HEK293T (cell line): ENCODE data around the gene LIPA.
"Not testable (repeated sequence)": the region's sequence is repeated elsewhere in the genome, so short reads cannot be mapped to it uniquely, and the experiment has no call there.

ENCODE experiments used
- CTCF ChIA-PET: fragments of 350-600 bp; formaldehyde crosslinking; extraction: SDS; loops from one replicate; lab custom pipeline; 2021; ENCODE audit warnings: antibody characterized with exemption, inconsistent platforms; lab: Yijun Ruan, JAX
- POLR2A ChIA-PET: fragments of 350-600 bp; formaldehyde crosslinking; extraction: SDS; loops from one replicate; lab custom pipeline; 2020; ENCODE audit warnings: antibody characterized with exemption, inconsistent platforms; lab: Yijun Ruan, JAX
- DNase-seq: peaks from one replicate; pipeline ENCODE4 v3.0.0; 2012; ENCODE audit warnings: mixed read lengths; ENCODE audit errors: extremely low spot score
- ARNT ChIP-seq: fragments of 450-650 bp; IDR thresholded peaks from 2 replicates; pipeline ENCODE4 v1.6.1; 2017; ENCODE audit warnings: mild to moderate bottlenecking
- BHLHE40 ChIP-seq: fragments of 450-650 bp; IDR thresholded peaks from 2 replicates; pipeline ENCODE4 v1.6.1; 2016; ENCODE audit warnings: mild to moderate bottlenecking, moderate library complexity, borderline replicate concordance
- CTBP1 ChIP-seq: fragments of 450-650 bp; IDR thresholded peaks from 2 replicates; pipeline ENCODE4 v1.6.1; 2016; ENCODE audit warnings: borderline replicate concordance
- ELF4 ChIP-seq: fragments of 450-650 bp; IDR thresholded peaks from 2 replicates; pipeline ENCODE4 v1.6.1; 2017; ENCODE audit warnings: antibody characterized with exemption
- FOXA1 ChIP-seq: fragments of 450-650 bp; IDR thresholded peaks from 2 replicates; pipeline ENCODE4 v1.6.1; 2016; ENCODE audit warnings: mild to moderate bottlenecking
- FOXK2 ChIP-seq: fragments of 450-650 bp; IDR thresholded peaks from 2 replicates; pipeline ENCODE4 v1.6.1; 2016; ENCODE audit warnings: mild to moderate bottlenecking
- FOXM1 ChIP-seq: fragments of 450-650 bp; IDR thresholded peaks from 2 replicates; pipeline ENCODE4 v1.6.1; 2017; ENCODE audit warnings: mild to moderate bottlenecking, borderline replicate concordance
- HDGF ChIP-seq: fragments of 450-650 bp; IDR thresholded peaks from 2 replicates; pipeline ENCODE4 v1.6.1; 2017; ENCODE audit warnings: antibody characterized with exemption, borderline replicate concordance
- L3MBTL2 ChIP-seq: fragments of 450-650 bp; conservative IDR thresholded peaks from 2 replicates; pipeline ENCODE4 v1.6.1; 2016; ENCODE audit warnings: mild to moderate bottlenecking
- LEF1 ChIP-seq: fragments of 450-650 bp; IDR thresholded peaks from 2 replicates; pipeline ENCODE4 v1.6.1; 2017; ENCODE audit warnings: mild to moderate bottlenecking, borderline replicate concordance
- NFRKB ChIP-seq: fragments of 450-650 bp; IDR thresholded peaks from 2 replicates; pipeline ENCODE4 v1.6.1; 2016; ENCODE audit warnings: mild to moderate bottlenecking, moderate library complexity
- PKNOX1 ChIP-seq: fragments of 450-650 bp; IDR thresholded peaks from 2 replicates; pipeline ENCODE4 v1.6.1; 2016
- SP1 ChIP-seq: fragments of 450-650 bp; IDR thresholded peaks from 2 replicates; pipeline ENCODE4 v1.6.1; 2017
- SUZ12 ChIP-seq: fragments of 450-650 bp; IDR thresholded peaks from 2 replicates; pipeline ENCODE4 v1.6.1; 2016; ENCODE audit warnings: mild to moderate bottlenecking
- TARDBP ChIP-seq: fragments of 450-650 bp; IDR thresholded peaks from 2 replicates; pipeline ENCODE4 v1.6.1; 2016
- ZNF384 ChIP-seq: fragments of 450-650 bp; IDR thresholded peaks from 2 replicates; pipeline ENCODE4 v1.6.1; 2016

Gene LIPA

GRCh38 chr10:89252225-89252585 is 630 bp upstream of the LIPA start:
- POLR2A ChIA-PET: interaction anchor here (1.2 kb wide), 1 partner anchor 76 kb away, joined by 3 read pairs; the partner anchor contains the start of gene IFIT3
- DNase-seq: no peak
- TF ChIP-seq FOXM1 (no peak), BHLHE40 (no peak), ELF4 (no peak), NFRKB (no peak), ZNF384 (no peak), TARDBP (no peak), FOXA1 (no peak), L3MBTL2 (no peak), CTBP1 (no peak), PKNOX1 (no peak), HDGF (no peak), FOXK2 (no peak), SP1 (no peak)
- CTCF ChIA-PET: no interaction called here

- ChIA-PET CTCF (no interaction called here), POLR2A (interaction anchor here (0.8 to 1.7 kb wide), 3 partner anchors 77 to 165 kb away, joined by 3 to 7 read pairs (median 4); partner anchors contain the start of genes IFIT3 and IFIT5)
- DNase-seq: peak; percentile 24
- no peak for TF ChIP-seq FOXA1
- TF ChIP-seq CTBP1: no peak
- TF ChIP-seq HDGF: no peak
- TF ChIP-seq LEF1: no peak
- TF ChIP-seq NFRKB: no peak
- no peak for TF ChIP-seq FOXK2
- TF ChIP-seq L3MBTL2: peak; percentile 40; the same call in 1 of the 2 replicates
- TF ChIP-seq ELF4: no peak
These were observed 638 bp downstream of the LIPA start for GRCh38 chr10:89250865-89251408.

- CTCF ChIA-PET: no interaction called here
- TF ChIP-seq HDGF (no peak), ZNF384 (no peak), ARNT (no peak)
- no peak for DNase-seq
- POLR2A ChIA-PET: no interaction called here
These were observed 2.6 kb downstream of the LIPA start for GRCh38 chr10:89248990-89249389.

- POLR2A ChIA-PET, CTCF ChIA-PET: not testable (repeated sequence)
These were observed 4.0 kb downstream of the LIPA start for GRCh38 chr10:89247623-89248022.

GRCh38 chr10:89245802-89246201 is 5.8 kb downstream of the LIPA start:
- POLR2A ChIA-PET: no interaction called here
- no peak for TF ChIP-seq ARNT
- no peak for TF ChIP-seq SP1
- no peak for TF ChIP-seq SUZ12
- TF ChIP-seq HDGF: no peak
- TF ChIP-seq ZNF384: no peak
- TF ChIP-seq LEF1: no peak
- TF ChIP-seq CTBP1: no peak
- TF ChIP-seq BHLHE40: no peak
- TF ChIP-seq FOXA1: no peak
- no peak for TF ChIP-seq TARDBP
- no peak for TF ChIP-seq FOXM1
- TF ChIP-seq NFRKB: no peak
- TF ChIP-seq FOXK2: no peak
- no peak for TF ChIP-seq ELF4
- TF ChIP-seq L3MBTL2: no peak
- TF ChIP-seq PKNOX1: no peak
- DNase-seq: no peak
- CTCF ChIA-PET: no interaction called here

More at GRCh38 chr10:89247623-89248022, 4.0 kb downstream of the LIPA start:
- DNase-seq: not testable (repeated sequence)

GRCh38 chr10:89242840-89243568 is 8.6 kb downstream of the LIPA start:
- ChIA-PET CTCF (no interaction called here), POLR2A (no interaction called here)
- TF ChIP-seq SP1 (no peak), FOXM1 (no peak), L3MBTL2 (no peak), HDGF (no peak), ELF4 (no peak), ARNT (no peak), FOXK2 (no peak), CTBP1 (no peak), LEF1 (no peak), FOXA1 (no peak), TARDBP (no peak), ZNF384 (no peak), BHLHE40 (no peak), NFRKB (no peak), SUZ12 (no peak), PKNOX1 (no peak)
- DNase-seq: no peak

- TF ChIP-seq NFRKB: no peak
- TF ChIP-seq ARNT: no peak
- no peak for TF ChIP-seq FOXM1
- no peak for TF ChIP-seq ZNF384
- no peak for TF ChIP-seq CTBP1
- no peak for TF ChIP-seq SUZ12
- TF ChIP-seq L3MBTL2: no peak
- no peak for TF ChIP-seq FOXK2
- TF ChIP-seq FOXA1: no peak
- TF ChIP-seq PKNOX1: no peak
- TF ChIP-seq LEF1: no peak
- no peak for TF ChIP-seq ELF4
- TF ChIP-seq BHLHE40: no peak
- DNase-seq: no peak
- POLR2A ChIA-PET: no interaction called here
- CTCF ChIA-PET: no interaction called here
These were observed 9.3 kb downstream of the LIPA start for GRCh38 chr10:89242345-89242684.
